Fibroblast of lung (primary cell): ENCODE measurements around the gene RPS6KA2.

Source experiments
- CTCF ChIP-seq, 2 donors: IDR thresholded peaks in 1 of 2; conservative IDR thresholded peaks in 1 of 2; 1 replicate in 1 of 2; 2 replicates in 1 of 2; pipeline ENCODE4 v1.5.1; 2011 to 2012; ENCODE audit warnings: low read length in 2 of 2, control low read depth in 1 of 2, inconsistent platforms in 1 of 2, low read depth in 1 of 2, mild to moderate bottlenecking in 1 of 2
- EZH2 ChIP-seq: IDR thresholded peaks from 2 replicates; pipeline ENCODE4 v1.5.1; 2012; ENCODE audit warnings: low read length, control low read depth, mild to moderate bottlenecking; ENCODE audit errors: missing control alignments

- TF ChIP-seq CTCF (conservative IDR thresholded peaks at IDR 0.05 in 1 of 2, IDR thresholded peaks at IDR 0.05 in 1 of 2; ENCODE audit: low read depth in 1 of 2, low read length in 2 of 2), result peak; percentile 42 to 48
- TF ChIP-seq EZH2, result no peak
Measured at GRCh38 chr6:166515072-166515810, 111.8 kb downstream of the RPS6KA2 start.
